ENCODE data around the gene TICAM2. TPM values are rescaled to one million over a fixed set of nuclear protein-coding genes. Genes with fewer than 3 reads are reported as not detected.

TICAM2 gene
- total and polyA plus RNA-seq, 10 of the 15 experiments (the other 5 are each of a cell fraction or from before 2014, with no cell fraction given) = 0.14 to 7.0 (median 2.9) TPM

Other genes with a start within 250 kb of the TICAM2 start
- gene FEM1C, start 57.7 kb downstream of the TICAM2 start, total RNA-seq (2014; rRNA removed) = 9.8 and 11.6 TPM in 2 replicates
- gene FEM1C, start 57.7 kb downstream of the TICAM2 start, total RNA-seq (2014; rRNA removed; fragmentation: Illumina TruSeq; extraction: Trizol) = 8.2 and 8.5 TPM in 2 replicates
- 10.3 and 10.9 TPM in 2 replicates for gene FEM1C, start 57.7 kb downstream of the TICAM2 start, total RNA-seq (2021)
- gene FEM1C, start 57.7 kb downstream of the TICAM2 start, polyA plus RNA-seq (2011; rRNA removed) = 15.6 and 20.1 TPM in 2 replicates
- gene FEM1C, start 57.7 kb downstream of the TICAM2 start, polyA plus RNA-seq (2014; fragmentation: Illumina TruSeq; extraction: Trizol) = 8.9 and 10.7 TPM in 2 replicates
- 1 to 10 TPM; 1.9 to 7.1 TPM for gene FEM1C, start 57.7 kb downstream of the TICAM2 start, polyA plus RNA-seq (2014; fragmentation: Nextera tagmentation; extraction: Ambion mirVana)
- 4.7 and 5.7 TPM in 2 replicates for gene FEM1C, start 57.7 kb downstream of the TICAM2 start, polyA plus RNA-seq (2014; rRNA removed)
- 1 to 10 TPM; 7.2 to 7.4 TPM for gene FEM1C, start 57.7 kb downstream of the TICAM2 start, polyA plus RNA-seq (2016; fragmentation: Nextera tagmentation; extraction: Ambion mirVana)
- gene TMED7, start 23.6 kb upstream of the TICAM2 start, total RNA-seq (2014; rRNA removed) = 21.9 and 28.3 TPM in 2 replicates
- 26.0 and 26.2 TPM in 2 replicates for gene TMED7, start 23.6 kb upstream of the TICAM2 start, total RNA-seq (2014; rRNA removed; fragmentation: Illumina TruSeq; extraction: Trizol)
- 35.6 and 37.0 TPM in 2 replicates for gene TMED7, start 23.6 kb upstream of the TICAM2 start, total RNA-seq (2021)
- gene TMED7, start 23.6 kb upstream of the TICAM2 start, polyA plus RNA-seq (2011; rRNA removed) = 24.3 and 37.2 TPM in 2 replicates
- 18.8 and 26.9 TPM in 2 replicates for gene TMED7, start 23.6 kb upstream of the TICAM2 start, polyA plus RNA-seq (2014; fragmentation: Illumina TruSeq; extraction: Trizol)
- 10 to 100 TPM in 1 of 2 experiments, 1 to 10 TPM in 1; 8.0 to 10.3 TPM for gene TMED7, start 23.6 kb upstream of the TICAM2 start, polyA plus RNA-seq (2014; fragmentation: Nextera tagmentation; extraction: Ambion mirVana)
- gene TMED7, start 23.6 kb upstream of the TICAM2 start, polyA plus RNA-seq (2014; rRNA removed) = 26.0 and 37.3 TPM in 2 replicates
- gene TMED7, start 23.6 kb upstream of the TICAM2 start, polyA plus RNA-seq (2016; fragmentation: Nextera tagmentation; extraction: Ambion mirVana) = 10 to 100 TPM; 29.1 to 29.7 TPM
- not detected in 2 replicates for gene CDO1, start 214.2 kb upstream of the TICAM2 start, total RNA-seq (2014; rRNA removed)
- not detected in 2 replicates for gene CDO1, start 214.2 kb upstream of the TICAM2 start, total RNA-seq (2014; rRNA removed; fragmentation: Illumina TruSeq; extraction: Trizol)
- gene CDO1, start 214.2 kb upstream of the TICAM2 start, total RNA-seq (2021) = not detected in 2 replicates
- not detected in 2 replicates for gene CDO1, start 214.2 kb upstream of the TICAM2 start, polyA plus RNA-seq (2011; rRNA removed)
- not detected in 2 replicates for gene CDO1, start 214.2 kb upstream of the TICAM2 start, polyA plus RNA-seq (2014; fragmentation: Illumina TruSeq; extraction: Trizol)
- gene CDO1, start 214.2 kb upstream of the TICAM2 start, polyA plus RNA-seq (2014; fragmentation: Nextera tagmentation; extraction: Ambion mirVana) = under 1 TPM in 1 of 2 experiments, not detected in 1; 0.05 TPM
- gene CDO1, start 214.2 kb upstream of the TICAM2 start, polyA plus RNA-seq (2014; rRNA removed) = not detected in 2 replicates
- gene CDO1, start 214.2 kb upstream of the TICAM2 start, polyA plus RNA-seq (2016; fragmentation: Nextera tagmentation; extraction: Ambion mirVana) = not detected
- 23.2 and 32.5 TPM in 2 replicates for gene ATG12, start 239.1 kb upstream of the TICAM2 start, total RNA-seq (2014; rRNA removed)
- 39.7 and 41.0 TPM in 2 replicates for gene ATG12, start 239.1 kb upstream of the TICAM2 start, total RNA-seq (2014; rRNA removed; fragmentation: Illumina TruSeq; extraction: Trizol)
- 26.9 and 28.9 TPM in 2 replicates for gene ATG12, start 239.1 kb upstream of the TICAM2 start, total RNA-seq (2021)
- gene ATG12, start 239.1 kb upstream of the TICAM2 start, polyA plus RNA-seq (2011; rRNA removed) = 89.4 and 153 TPM in 2 replicates
- gene ATG12, start 239.1 kb upstream of the TICAM2 start, polyA plus RNA-seq (2014; fragmentation: Illumina TruSeq; extraction: Trizol) = 50.7 and 57.0 TPM in 2 replicates
- gene ATG12, start 239.1 kb upstream of the TICAM2 start, polyA plus RNA-seq (2014; fragmentation: Nextera tagmentation; extraction: Ambion mirVana) = 10 to 100 TPM; 67.4 to 92.0 TPM
- 24.3 and 32.9 TPM in 2 replicates for gene ATG12, start 239.1 kb upstream of the TICAM2 start, polyA plus RNA-seq (2014; rRNA removed)
- gene ATG12, start 239.1 kb upstream of the TICAM2 start, polyA plus RNA-seq (2016; fragmentation: Nextera tagmentation; extraction: Ambion mirVana) = 10 to 100 TPM; 66.6 to 72.1 TPM
- 37.1 and 53.6 TPM in 2 replicates for gene AP3S1, start 239.5 kb upstream of the TICAM2 start, total RNA-seq (2014; rRNA removed)
- gene AP3S1, start 239.5 kb upstream of the TICAM2 start, total RNA-seq (2014; rRNA removed; fragmentation: Illumina TruSeq; extraction: Trizol) = 62.5 and 73.3 TPM in 2 replicates
- gene AP3S1, start 239.5 kb upstream of the TICAM2 start, total RNA-seq (2021) = 45.6 and 57.4 TPM in 2 replicates
- gene AP3S1, start 239.5 kb upstream of the TICAM2 start, polyA plus RNA-seq (2011; rRNA removed) = 137 and 319 TPM in 2 replicates
- gene AP3S1, start 239.5 kb upstream of the TICAM2 start, polyA plus RNA-seq (2014; fragmentation: Illumina TruSeq; extraction: Trizol) = 78.4 and 128 TPM in 2 replicates
- 10 to 100 TPM; 36.4 to 48.5 TPM for gene AP3S1, start 239.5 kb upstream of the TICAM2 start, polyA plus RNA-seq (2014; fragmentation: Nextera tagmentation; extraction: Ambion mirVana)
- gene AP3S1, start 239.5 kb upstream of the TICAM2 start, polyA plus RNA-seq (2014; rRNA removed) = 48.6 and 61.7 TPM in 2 replicates
- gene AP3S1, start 239.5 kb upstream of the TICAM2 start, polyA plus RNA-seq (2016; fragmentation: Nextera tagmentation; extraction: Ambion mirVana) = 100 to 1,000 TPM; 103 to 104 TPM

Data from GM12878 (cell line).